Keratinocyte (primary cell): ENCODE results near the gene FMN2. TPM values are rescaled to one million over a fixed set of nuclear protein-coding genes. Genes with fewer than 3 reads are reported as not detected.

ENCODE experiments used
- DNase-seq: peaks from one replicate; pipeline ENCODE4 v3.0.0-alpha.2; 2011; ENCODE audit warnings: low read depth, missing footprints, low spot score
- FAIRE-seq: peaks from 2 replicates; lab custom pipeline; 2011; peaks lifted over from hg19 to GRCh38; lab: Jason Lieb, UNC
- H2AFZ ChIP-seq: 2 replicates; pipeline ENCODE4 v1.6.0; 2012; ENCODE audit warnings: low read length, control low read depth, inconsistent platforms; ENCODE audit not compliant: control insufficient read depth
- H3K27ac ChIP-seq: 2 replicates; pipeline ENCODE4 v1.5.1; 2011; ENCODE audit warnings: low read length; ENCODE audit not compliant: control insufficient read depth, insufficient read depth
- H3K27me3 ChIP-seq: 3 replicates; pipeline ENCODE4 v1.6.0; 2011; ENCODE audit warnings: low read length; ENCODE audit not compliant: control insufficient read depth, insufficient read depth; ENCODE audit errors: extremely low read depth
- H3K36me3 ChIP-seq, 2 experiments: 2 replicates in 1 of 2; 3 replicates in 1 of 2; pipeline ENCODE4 v1.5.1; 2011; ENCODE audit warnings: low read length in 2 of 2, mild to moderate bottlenecking in 1 of 2; ENCODE audit not compliant: control insufficient read depth in 2 of 2, insufficient read depth in 2 of 2; ENCODE audit errors: extremely low read depth in 1 of 2
- H3K4me1 ChIP-seq: 3 replicates; pipeline ENCODE4 v1.5.1; 2011; ENCODE audit warnings: low read length; ENCODE audit not compliant: control insufficient read depth, insufficient read depth; ENCODE audit errors: extremely low read depth
- H3K4me2 ChIP-seq: 3 replicates; pipeline ENCODE4 v1.6.0; 2011; ENCODE audit warnings: low read depth, low read length; ENCODE audit not compliant: control insufficient read depth, insufficient read depth; ENCODE audit errors: extremely low read depth
- H3K4me3 ChIP-seq, 3 experiments: fragments of 200-600 bp in 1 of 3; sonication (generic) in 1 of 3; 2 replicates in 2 of 3; 3 replicates in 1 of 3; pipeline ENCODE4 v1.5.1; 2011 to 2016; ENCODE audit warnings: low read length in 3 of 3, mild to moderate bottlenecking in 3 of 3, control low read depth in 2 of 3, inconsistent platforms in 1 of 3, low read depth in 1 of 3, mixed read lengths in 1 of 3, mixed run types in 1 of 3, moderate library complexity in 1 of 3; ENCODE audit not compliant: control insufficient read depth in 2 of 3, insufficient read depth in 2 of 3; ENCODE audit errors: extremely low read depth in 1 of 3
- H3K79me2 ChIP-seq: 2 replicates; pipeline ENCODE4 v1.6.0; 2012; ENCODE audit warnings: low read length; ENCODE audit not compliant: control insufficient read depth, insufficient read depth
- H3K9ac ChIP-seq: 3 replicates; pipeline ENCODE4 v1.6.0; 2011; ENCODE audit warnings: low read length; ENCODE audit not compliant: control insufficient read depth, insufficient read depth; ENCODE audit errors: extremely low read depth
- H3K9me1 ChIP-seq: 3 replicates; pipeline ENCODE4 v1.6.0; 2011; ENCODE audit warnings: low read length; ENCODE audit not compliant: control insufficient read depth, insufficient read depth; ENCODE audit errors: extremely low read depth
- H3K9me3 ChIP-seq: 2 replicates; pipeline ENCODE4 v1.5.1; 2012; ENCODE audit warnings: low read depth, low read length; ENCODE audit not compliant: control insufficient read depth
- H4K20me1 ChIP-seq: 3 replicates; pipeline ENCODE4 v1.6.0; 2011; ENCODE audit warnings: low read length; ENCODE audit not compliant: control insufficient read depth, insufficient read depth; ENCODE audit errors: extremely low read depth
- EZH2 ChIP-seq: IDR thresholded peaks from one replicate; pipeline ENCODE4 v1.6.1; 2012; ENCODE audit warnings: inconsistent platforms, mild to moderate bottlenecking, low read length, moderate library complexity
- dilution Hi-C: fragments of 300-500 bp; cut with MboI; formaldehyde crosslinking; loops from one replicate; pipeline ENCODE4 v1.7.0; 2020; ENCODE audit warnings: low sequenced_read_pairs; ENCODE audit not compliant: extremely low pct_ligation_motif_present
- polyA plus RNA-seq, 5 experiments: library from polyadenylated mRNA; depleted of rRNA in 3 of 5; stranded (reverse) in 3 of 5; stranded (forward) in 1 of 5; unstranded in 1 of 5; fragments of >200 nt; gene quantifications; 1 replicate in 1 of 5; 2 replicates in 3 of 5; 3 replicates in 1 of 5; pipeline versions ENCODE4 v1.2.1 to v1.2.3, GENCODE V29; 2011 to 2012; ENCODE audit warnings: missing spikeins in 2 of 5, low read depth in 1 of 5, low replicate concordance in 1 of 5
- TF ChIP-seq, protein P1 (sequence below), 3 experiments: IDR thresholded peaks in 1 of 3; conservative IDR thresholded peaks in 1 of 3; optimal IDR thresholded peaks in 1 of 3; 2 replicates in 2 of 3; 3 replicates in 1 of 3; pipeline versions ENCODE3 to v1.5.1; 2011; ENCODE audit warnings: low read length in 3 of 3, mild to moderate bottlenecking in 3 of 3, moderate library complexity in 2 of 3, control low read depth in 1 of 3, inconsistent platforms in 1 of 3; ENCODE audit not compliant: insufficient read depth in 2 of 3; ENCODE audit errors: extremely low read depth in 1 of 3

The FMN2 gene
- polyA plus RNA-seq, 1 donor (not counting 4 experiments of a cell fraction or from before 2014, with no cell fraction given), result not detected

DNA sequence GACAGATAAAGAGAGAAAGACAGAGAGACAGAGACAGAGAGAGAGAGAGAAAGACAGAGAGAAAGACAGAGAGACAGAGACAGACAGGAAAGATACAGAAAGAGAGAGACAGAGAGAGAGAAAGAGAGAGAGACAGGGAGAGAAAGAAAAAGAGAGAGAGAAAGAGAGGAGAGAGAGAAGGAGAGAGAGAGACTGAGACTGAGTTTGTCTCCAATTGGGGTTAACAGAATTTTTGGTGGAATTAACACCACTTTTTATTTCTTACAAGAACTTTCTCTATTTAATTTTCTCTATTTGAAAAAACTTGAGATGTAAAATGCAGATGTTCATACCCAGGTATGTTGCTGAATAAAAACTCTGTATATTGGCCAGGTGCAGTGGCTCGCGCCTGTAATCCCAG, 56.6 kb downstream of the FMN2 start:
- Histone ChIP-seq H3K27me3 (no peaks in the 10 kb centered on the region), H3K4me3 (no peak overlapping the region)
- FAIRE-seq, result no peak

DNA sequence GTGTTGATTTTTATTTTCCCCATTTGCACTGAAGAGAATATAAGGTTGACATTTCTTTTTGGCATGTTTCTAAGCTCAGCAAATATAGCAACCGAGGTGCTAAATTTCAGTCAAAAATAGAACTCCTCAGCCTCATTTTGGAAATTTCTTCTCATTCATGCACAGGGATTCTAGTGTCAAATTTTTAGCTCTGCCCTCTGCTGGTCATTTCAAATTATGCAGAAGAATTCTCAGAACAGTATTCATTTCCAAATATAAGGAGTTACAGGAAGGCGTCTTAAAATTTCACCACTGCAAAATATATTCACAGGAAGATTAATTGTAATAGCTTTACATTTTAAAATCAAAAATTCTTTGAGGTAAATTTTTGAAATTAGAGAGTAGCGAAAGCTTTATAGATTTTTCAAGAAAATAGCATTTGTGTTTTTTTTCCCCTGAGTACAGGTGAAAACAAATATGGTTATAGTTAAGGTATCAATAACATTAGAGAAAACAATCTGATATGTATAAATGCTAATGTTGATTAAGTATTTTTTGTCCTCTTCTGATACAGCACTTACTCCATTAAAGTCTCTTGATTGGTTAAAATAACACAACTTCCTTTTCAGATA, 57.9 kb downstream of the FMN2 start:
- Histone ChIP-seq H3K9me1 (no peaks in the 10 kb centered on the region), H3K36me3 (no peaks in the 10 kb centered on the region), H2AFZ (no peak overlapping the region), H3K27ac (no peak overlapping the region), H4K20me1 (no peaks in the 10 kb centered on the region), H3K4me2 (no peak overlapping the region), H3K9ac (no peak overlapping the region), H3K4me1 (no peaks in the 10 kb centered on the region), H3K27me3 (no peaks in the 10 kb centered on the region), H3K9me3 (no peaks in the 10 kb centered on the region), H3K79me2 (no peaks in the 10 kb centered on the region), H3K4me3 (no peak overlapping the region)
- dilution Hi-C loops, result no loop called here
- FAIRE-seq (no peak), DNase-seq (no peak)
- TF ChIP-seq, protein P1, sequence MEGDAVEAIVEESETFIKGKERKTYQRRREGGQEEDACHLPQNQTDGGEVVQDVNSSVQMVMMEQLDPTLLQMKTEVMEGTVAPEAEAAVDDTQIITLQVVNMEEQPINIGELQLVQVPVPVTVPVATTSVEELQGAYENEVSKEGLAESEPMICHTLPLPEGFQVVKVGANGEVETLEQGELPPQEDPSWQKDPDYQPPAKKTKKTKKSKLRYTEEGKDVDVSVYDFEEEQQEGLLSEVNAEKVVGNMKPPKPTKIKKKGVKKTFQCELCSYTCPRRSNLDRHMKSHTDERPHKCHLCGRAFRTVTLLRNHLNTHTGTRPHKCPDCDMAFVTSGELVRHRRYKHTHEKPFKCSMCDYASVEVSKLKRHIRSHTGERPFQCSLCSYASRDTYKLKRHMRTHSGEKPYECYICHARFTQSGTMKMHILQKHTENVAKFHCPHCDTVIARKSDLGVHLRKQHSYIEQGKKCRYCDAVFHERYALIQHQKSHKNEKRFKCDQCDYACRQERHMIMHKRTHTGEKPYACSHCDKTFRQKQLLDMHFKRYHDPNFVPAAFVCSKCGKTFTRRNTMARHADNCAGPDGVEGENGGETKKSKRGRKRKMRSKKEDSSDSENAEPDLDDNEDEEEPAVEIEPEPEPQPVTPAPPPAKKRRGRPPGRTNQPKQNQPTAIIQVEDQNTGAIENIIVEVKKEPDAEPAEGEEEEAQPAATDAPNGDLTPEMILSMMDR (optimal IDR thresholded peaks at IDR 0.05 in 1 of 3, IDR thresholded peaks at IDR 0.05 in 1 of 3, conservative IDR thresholded peaks at IDR 0.05 in 1 of 3; ENCODE audit: extremely low read depth in 1 of 3, insufficient read depth in 2 of 3, low read length in 3 of 3), result peak in 2 of 3 experiments; percentile 26 to 56
- TF ChIP-seq EZH2, result no peak

More for the DNA sequence above, 56.6 kb downstream of the FMN2 start:
- Histone ChIP-seq H2AFZ (no peak overlapping the region), H3K9me1 (no peaks in the 10 kb centered on the region), H4K20me1 (no peaks in the 10 kb centered on the region), H3K36me3 (no peaks in the 10 kb centered on the region), H3K79me2 (no peaks in the 10 kb centered on the region), H3K27ac (no peak overlapping the region), H3K4me2 (no peak overlapping the region), H3K9me3 (no peaks in the 10 kb centered on the region), H3K4me1 (no peaks in the 10 kb centered on the region), H3K9ac (no peak overlapping the region)
- DNase-seq, result no peak
- dilution Hi-C loops, result no loop called here
- TF ChIP-seq EZH2, result no peak
- TF ChIP-seq, protein P1 (optimal IDR thresholded peaks at IDR 0.05 in 1 of 3, IDR thresholded peaks at IDR 0.05 in 1 of 3, conservative IDR thresholded peaks at IDR 0.05 in 1 of 3; ENCODE audit: extremely low read depth in 1 of 3, insufficient read depth in 2 of 3, low read length in 3 of 3), result no peak
